AG09309 (cell line): ENCODE measurements around the gene GLT1D1.

Experiments
- DNase-seq: peaks from one replicate; pipeline ENCODE4 v3.0.0-alpha.2; 2010; ENCODE audit warnings: low read depth
- H3K4me3 ChIP-seq: 2 replicates; pipeline ENCODE4 v1.5.1; 2011; ENCODE audit warnings: mild to moderate bottlenecking, low read depth, low read length, moderate library complexity; ENCODE audit not compliant: control insufficient read depth
- TF ChIP-seq, protein P1 (sequence below): IDR thresholded peaks from 2 replicates; pipeline ENCODE4 v1.5.1; 2011; ENCODE audit warnings: mild to moderate bottlenecking, low read depth, low read length, inconsistent platforms; ENCODE audit not compliant: insufficient read depth, control insufficient read depth; ENCODE audit errors: missing control alignments

The GLT1D1 gene

DNA sequence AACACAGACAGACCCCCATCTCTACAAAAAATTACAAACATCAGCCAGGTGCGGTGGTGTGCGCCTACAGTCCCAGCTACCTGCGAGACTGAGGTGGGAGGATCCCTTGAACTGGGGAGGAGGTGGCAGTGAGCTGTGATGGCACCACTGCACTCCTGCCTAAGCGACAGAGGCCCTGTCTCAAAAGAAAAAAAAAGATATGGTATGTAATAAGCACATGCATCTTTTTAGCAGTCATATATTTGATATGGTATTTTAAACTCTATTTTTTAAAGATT lies 36.7 kb upstream of the GLT1D1 start:
- no peak overlapping the region for H3K4me3 ChIP-seq
- no peak for DNase-seq
- TF ChIP-seq, protein P1, sequence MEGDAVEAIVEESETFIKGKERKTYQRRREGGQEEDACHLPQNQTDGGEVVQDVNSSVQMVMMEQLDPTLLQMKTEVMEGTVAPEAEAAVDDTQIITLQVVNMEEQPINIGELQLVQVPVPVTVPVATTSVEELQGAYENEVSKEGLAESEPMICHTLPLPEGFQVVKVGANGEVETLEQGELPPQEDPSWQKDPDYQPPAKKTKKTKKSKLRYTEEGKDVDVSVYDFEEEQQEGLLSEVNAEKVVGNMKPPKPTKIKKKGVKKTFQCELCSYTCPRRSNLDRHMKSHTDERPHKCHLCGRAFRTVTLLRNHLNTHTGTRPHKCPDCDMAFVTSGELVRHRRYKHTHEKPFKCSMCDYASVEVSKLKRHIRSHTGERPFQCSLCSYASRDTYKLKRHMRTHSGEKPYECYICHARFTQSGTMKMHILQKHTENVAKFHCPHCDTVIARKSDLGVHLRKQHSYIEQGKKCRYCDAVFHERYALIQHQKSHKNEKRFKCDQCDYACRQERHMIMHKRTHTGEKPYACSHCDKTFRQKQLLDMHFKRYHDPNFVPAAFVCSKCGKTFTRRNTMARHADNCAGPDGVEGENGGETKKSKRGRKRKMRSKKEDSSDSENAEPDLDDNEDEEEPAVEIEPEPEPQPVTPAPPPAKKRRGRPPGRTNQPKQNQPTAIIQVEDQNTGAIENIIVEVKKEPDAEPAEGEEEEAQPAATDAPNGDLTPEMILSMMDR, result no peak

DNA sequence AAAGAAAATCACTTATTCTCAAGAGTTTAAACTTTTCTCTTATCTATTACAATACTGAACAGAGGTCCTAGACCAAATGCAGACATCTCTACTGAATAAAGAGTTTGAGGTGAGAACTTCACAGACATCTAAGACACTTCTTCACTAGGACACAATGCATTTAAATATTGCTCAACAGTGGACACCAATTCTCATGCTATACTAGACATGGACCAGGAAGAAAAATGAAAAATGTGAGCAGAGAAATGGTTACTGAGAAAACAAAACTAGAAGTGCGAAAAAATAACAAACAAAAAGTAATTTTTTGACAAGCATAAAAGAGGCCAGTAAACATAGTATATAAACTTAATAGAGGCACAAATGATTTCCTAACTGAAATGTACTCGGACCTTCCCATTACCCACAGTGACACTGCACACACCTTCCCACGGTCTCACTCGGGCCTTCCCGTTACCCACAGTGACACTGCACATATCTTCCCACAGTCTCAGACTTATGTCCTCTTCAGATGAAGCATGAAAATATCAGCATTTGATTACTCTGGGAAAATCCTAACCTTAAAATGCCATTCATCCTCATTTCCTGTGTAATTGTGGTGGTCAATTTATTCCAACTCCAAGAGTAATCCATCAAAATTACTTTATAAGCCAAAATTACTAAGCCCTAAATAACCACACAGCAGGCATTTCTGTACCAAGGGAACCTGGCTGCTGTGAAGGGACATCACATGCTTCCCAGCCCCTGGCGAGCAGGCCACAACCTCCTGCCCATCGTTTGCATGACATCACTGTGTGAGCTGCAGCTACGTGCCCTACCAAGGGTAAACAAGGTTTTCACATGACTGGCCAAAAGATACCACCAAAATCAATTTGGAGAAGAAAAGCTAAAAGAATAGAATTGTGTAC lies 35.9 kb upstream of the GLT1D1 start:
- TF ChIP-seq, protein P1, result no peak
- no peak overlapping the region for H3K4me3 ChIP-seq
- no peak for DNase-seq

GRCh38 chr12:128818065-128819022 lies 34.9 kb upstream of the GLT1D1 start:
- peak; percentile 32 for DNase-seq
- H3K4me3 ChIP-seq, result no peak overlapping the region
- TF ChIP-seq, protein P1, result no peak

DNA sequence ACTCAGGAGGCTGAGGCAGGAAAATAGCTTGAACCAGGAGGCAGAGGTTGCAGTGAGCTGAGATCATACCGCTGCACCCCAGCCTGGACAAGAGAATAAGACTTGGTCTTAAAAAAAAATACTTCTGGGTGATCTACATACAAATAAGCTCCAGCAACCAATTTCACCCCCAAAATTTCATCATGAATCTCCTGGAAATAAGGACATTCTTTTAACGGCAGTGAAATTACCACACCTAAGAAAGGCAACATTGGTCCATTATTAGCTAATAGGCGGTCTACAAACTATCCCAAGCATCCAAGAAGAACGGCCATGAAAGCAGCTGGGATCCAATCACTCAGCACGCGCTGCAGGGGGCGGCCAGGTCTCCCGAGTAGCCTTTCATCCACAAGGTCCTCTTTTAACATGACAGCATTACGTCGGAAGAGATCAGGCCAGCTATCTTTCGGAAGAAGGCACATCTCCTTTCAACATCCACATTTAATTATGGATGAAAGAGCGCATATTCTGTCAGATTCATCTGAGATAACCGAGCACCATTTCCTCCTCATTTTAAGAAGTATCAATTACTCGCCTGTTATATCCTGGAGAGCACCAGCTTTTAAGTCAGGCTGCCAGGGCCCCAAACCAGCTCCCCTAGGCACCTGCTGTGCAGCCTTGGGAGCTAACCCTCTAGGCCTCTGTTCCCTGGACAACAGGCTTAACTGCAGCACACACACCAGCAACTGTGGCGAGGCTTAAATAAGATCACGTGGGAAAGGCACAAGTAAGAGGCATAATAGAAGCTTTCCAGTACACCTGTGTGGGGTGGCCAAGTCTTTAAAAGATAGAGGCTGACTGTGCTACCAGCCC lies 33.8 kb upstream of the GLT1D1 start:
- H3K4me3 ChIP-seq, result no peak overlapping the region
- no peak for DNase-seq
- TF ChIP-seq, protein P1, result no peak

- TF ChIP-seq, protein P1, result no peak
- no peak overlapping the region for H3K4me3 ChIP-seq
- no peak for DNase-seq
Observed at GRCh38 chr12:128820253-128820652, 33.0 kb upstream of the GLT1D1 start.
